ENCODE results near the gene DLG2.

The DLG2 gene

GRCh38 chr11:85541683-85542082 lies 85.5 kb downstream of the DLG2 start:
- DNase-seq = no peak

- DNase-seq = no peak
Observed at GRCh38 chr11:85540635-85541205, 86.4 kb downstream of the DLG2 start.

DNA sequence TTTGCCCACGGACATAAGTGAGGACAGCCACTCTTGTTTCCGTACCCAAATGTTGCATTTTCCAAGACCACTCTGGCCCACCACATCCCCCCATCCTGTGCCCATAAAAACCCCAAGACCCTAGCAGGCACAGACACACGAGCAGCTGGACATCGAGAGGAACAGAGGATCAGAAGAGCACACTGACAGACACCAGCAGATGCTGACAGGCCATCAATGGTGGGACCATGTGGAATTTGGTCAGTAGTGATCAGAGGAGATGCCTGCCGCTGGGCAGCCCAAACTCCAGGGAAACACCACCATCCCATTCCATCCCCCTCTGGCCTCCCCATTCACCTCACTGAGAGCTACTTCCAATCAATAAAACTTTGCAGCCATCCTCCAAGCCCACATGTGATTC lies 87.0 kb downstream of the DLG2 start:
- DNase-seq = no peak

- DNase-seq = no peak
Observed at GRCh38 chr11:85539740-85540139, 87.4 kb downstream of the DLG2 start.

DNA sequence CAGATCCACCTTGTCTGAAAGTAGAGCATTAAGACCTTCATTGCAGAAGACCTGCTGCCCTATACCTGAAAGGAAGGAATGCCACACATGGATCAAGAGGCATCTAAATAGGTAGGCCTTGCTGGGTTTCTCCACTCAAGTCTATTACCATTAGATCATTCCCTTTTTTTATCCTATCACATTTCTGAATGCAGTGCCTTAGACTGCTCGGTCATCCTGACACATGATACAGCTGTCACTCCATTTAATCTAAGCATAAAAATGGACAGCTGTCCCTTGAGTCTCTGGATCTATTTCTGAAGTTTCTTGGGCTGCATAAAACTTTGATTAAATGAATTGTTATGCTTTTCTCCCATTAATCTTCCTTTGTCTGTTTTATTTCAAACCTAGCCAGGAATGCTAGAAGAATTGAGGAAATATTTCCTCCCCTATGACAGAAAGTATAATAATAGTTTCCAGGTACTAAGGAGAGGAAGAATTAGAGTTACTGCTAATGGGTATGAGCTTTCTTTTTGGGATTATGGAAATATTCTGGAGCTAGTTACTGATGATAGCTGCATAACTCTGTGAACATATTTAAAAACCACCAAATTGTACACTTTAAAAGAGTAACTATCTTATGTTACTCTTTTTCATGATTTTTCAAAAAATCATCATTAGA lies 88.0 kb downstream of the DLG2 start:
- no peak for DNase-seq

DNA sequence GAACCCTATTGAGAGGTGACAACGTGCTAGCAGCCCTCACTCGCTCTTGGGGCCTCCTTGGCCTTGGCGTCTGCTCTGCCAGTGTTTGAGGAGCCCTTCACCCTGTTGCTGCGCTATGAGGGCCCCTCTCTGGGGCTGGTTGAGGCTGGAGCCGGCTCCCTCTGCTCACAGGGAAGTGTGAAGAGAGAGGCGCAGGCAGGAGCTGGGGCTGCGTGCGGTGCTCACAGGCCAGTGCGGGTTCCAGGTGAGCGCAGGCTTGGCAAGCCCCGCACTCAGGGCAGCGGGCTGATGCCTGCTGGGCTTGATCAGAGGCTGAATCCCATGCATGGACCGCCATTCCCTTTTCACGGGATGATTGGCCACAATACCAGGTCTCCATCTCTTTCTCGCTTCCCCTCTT lies 90.7 kb downstream of the DLG2 start:
- DNase-seq = no peak

DNA sequence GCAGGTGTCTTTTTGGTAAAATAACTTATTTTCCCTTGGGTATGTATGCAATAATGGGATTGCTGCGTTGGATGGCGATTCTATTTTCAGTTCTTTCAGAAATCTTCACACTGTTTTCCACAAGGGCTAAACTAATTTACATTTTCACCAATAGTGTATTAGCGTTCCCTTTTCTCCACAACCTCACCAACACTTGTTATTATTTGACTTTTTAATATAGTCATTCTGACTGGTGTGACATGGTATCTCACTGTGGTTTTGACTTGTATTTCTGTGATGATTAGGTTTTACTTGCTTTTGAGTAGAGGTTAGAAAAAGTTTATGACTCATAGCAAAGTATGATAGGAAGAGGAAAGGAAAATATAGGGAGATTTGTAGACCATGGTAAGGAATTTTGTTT lies 92.3 kb downstream of the DLG2 start:
- no peak for DNase-seq

DNA sequence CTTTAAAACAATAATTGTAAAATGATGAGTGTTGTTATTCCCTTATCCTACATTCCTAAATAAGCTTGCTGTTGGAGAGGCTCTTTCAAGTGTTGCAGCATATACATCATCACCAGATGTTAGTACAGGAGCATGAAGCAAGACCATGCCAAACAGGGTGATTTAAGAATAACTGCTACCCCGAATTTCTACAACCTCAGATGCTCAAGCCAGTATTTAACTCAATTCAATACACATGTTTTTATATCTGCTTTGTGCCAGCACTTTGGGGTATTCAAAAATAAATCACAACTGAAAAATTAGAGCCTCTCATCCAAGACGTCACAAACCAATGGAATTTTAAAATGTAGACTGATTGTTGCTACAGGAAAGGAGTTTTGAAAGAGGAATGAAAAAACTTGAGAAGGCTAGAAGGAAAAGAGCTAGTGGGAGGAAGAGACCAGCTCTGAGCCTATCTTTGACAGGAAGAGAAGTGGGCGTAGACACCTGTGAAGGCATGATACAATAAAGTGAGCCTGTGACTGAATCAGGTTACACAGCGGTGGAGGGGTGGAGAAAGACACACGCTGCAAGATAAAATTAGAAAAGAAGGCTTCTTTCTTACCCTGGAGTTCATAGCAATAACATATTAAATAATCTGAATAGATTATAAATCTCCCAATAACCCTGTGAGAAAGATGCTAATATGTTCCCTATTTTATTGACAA lies 95.8 kb downstream of the DLG2 start:
- DNase-seq = no peak

- no peak for DNase-seq
Observed at GRCh38 chr11:85530634-85531033, 96.5 kb downstream of the DLG2 start.

DNA sequence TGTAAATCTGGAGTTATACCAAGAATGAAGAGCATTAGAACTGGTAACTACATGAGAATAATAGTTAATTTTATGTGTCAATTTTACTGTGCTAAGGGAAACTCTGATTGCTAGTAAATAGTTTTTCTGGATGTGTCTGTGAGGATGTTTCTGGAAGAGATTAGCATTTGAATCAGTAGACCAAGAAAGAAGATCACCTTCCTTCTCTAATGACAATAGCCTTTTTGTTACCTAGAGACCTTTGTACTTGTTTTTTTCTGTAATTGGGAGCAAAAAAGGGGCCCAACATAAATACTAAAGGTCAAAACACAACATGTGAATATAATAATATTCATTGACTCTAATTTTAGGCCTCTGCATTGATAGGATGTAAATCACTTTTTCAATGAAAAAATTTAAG lies 100.6 kb downstream of the DLG2 start:
- DNase-seq = no peak

GRCh38 chr11:85525686-85526085 lies 101.5 kb downstream of the DLG2 start:
- no peak for DNase-seq

DNA sequence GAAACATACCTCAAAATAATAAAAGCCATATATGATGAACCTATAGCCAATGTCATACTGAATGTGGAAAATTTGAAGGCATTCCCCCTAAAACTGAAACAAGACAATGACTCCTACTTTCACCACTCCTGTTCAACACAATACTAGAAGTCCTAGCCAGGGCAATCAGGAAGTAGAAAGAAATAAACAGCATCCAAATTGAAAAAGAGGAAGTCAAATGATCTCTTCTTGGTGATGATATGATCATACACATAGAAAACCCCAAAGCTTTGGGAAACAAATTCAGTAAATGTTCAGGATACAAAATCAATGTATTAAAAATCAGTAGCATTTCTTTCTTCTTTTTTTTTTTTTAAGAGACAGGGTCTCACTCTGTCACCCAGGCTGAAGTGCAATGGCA lies 109.9 kb downstream of the DLG2 start:
- no peak for DNase-seq

DNA sequence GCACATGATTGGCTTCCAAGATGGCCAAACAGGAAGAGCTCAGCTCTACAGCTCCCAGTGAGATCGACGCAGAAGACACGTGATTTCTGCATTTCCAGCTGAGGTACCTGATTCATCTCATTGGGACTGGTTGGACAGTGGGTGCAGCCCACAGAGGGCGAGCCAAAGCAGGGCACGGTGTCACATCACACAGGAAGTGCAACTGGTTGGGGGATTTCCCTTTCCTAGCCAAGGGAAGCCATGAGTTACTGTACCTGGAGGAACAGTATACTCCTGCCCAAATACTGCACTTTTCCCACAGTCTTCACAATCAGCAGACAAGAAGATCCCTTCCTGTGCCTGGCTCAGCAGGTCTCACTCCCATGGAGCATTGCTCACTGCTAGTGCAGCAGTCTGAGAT lies 131.2 kb downstream of the DLG2 start:
- no peak for DNase-seq

- DNase-seq = no peak
Observed at GRCh38 chr11:85494396-85494795, 132.7 kb downstream of the DLG2 start.

- DNase-seq = no peak
Observed at GRCh38 chr11:85485902-85486301, 141.2 kb downstream of the DLG2 start.

DNA sequence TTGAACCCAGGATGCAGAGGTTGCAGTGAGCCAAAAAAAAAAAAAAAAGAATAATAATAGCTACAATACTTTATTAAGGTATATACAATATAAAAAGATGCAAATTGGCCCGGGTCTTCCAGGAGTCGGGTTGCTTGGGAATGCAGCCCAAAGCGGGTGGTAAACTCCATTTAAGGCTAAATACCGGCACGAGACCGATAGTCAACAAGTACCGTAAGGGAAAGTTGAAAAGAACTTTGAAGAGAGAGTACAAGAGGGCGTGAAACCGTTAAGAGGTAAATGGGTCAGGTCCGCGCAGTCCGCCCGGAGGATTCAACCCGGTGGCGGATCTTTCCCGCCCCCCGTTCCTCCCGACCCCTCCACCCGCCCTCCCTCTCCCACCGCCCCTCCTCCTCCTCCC lies 143.3 kb downstream of the DLG2 start:
- no peak for DNase-seq

- DNase-seq = no peak
Observed at GRCh38 chr11:85481862-85482261, 145.3 kb downstream of the DLG2 start.

DNA sequence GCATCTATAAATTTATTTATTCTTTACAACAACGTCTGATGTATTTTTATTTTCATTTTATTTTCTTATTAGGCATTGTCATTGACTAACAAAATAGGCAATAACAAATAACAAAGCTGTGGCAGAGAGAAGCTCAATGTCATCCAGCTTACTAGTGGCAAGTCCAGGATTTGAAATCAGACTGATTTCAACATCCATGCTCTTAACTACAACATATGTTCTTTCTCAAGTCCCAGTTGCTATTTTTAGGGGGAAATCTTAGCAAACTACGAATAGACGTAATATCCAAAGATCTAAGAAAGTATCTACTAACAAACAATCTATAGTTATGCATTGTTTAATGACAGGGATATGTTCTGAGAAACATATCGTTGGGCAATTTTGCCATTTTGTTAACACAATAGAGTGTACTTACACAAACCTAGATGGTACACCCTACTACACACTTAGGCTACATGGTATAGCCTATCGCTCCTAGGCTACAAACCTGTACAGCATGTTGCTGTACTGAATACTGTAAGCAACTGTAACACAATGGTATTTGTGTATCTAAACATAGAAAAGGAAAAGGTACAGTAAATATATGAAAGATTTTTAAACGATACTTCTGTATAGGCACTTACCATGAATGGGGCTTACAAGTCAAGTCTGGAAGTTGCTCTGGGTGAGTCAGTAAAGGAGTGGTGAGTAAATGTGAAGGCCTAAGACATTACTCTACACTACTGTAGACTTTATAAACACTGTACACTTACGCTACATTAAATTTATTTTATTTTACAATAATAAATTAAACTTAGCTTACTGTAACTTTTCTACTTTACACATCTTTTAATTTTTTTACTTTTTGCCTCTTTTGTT lies 151.3 kb downstream of the DLG2 start:
- DNase-seq = no peak

GRCh38 chr11:85472953-85473352 lies 154.2 kb downstream of the DLG2 start:
- no peak for DNase-seq

DNA sequence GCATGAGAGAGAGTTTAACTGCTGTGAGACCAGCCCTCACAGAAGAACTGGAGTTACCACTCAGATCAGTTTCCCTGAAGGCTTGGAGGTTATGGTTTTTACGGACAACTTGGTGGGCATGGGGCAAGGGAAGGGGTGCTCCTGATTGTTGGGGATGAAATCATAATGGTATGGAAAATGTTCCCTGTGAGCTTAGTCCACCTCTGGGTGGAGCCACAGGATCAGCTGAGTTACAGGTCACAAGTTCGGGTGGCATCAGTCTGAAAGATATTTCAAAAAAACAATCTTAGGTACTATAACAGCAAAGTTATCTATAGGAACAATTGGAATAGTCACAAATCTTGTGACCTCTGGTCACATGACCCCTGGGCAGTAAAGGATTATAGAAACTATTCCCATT lies 162.9 kb downstream of the DLG2 start:
- DNase-seq = no peak

DNA sequence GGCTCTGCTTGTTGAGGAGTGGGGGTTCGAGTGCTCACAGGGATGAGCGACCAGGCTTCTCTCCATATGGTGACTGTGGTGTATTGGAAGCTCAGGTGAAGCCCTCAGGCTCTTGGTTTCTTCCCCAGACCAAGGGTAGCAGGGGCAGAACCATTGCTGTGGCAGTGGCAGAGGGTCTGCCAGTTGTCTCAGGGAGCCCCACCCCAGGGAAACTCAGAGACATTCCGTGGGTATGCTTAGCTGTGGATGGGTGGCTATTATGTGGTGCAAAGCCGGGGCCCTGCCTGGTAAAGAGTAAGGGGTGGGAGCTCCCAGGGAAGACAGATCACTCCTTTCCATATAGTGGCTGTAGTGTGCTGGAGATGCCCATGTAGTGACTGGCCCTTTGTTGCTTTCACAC lies 167.8 kb downstream of the DLG2 start:
- no peak for DNase-seq

DNA sequence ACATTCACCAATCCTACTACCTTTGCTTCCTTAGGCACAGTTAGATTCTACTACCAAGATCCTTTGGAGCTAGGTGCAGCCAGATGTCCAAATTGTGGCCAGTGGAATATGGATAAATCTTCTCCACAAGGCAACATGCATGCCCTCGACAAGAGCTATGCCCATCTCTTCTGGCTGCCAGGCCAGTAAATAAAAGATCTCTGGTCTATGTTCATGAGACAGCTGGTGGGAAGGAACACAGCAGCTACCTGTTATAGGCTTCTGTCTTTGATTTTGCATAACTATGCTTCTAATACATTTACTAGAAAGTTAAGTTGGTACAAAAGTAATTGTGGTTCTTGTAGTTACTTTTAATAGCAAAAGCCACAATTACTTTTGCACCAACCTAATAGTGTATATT lies 182.7 kb downstream of the DLG2 start:
- no peak for DNase-seq

- no peak for DNase-seq
Observed at GRCh38 chr11:85440273-85440672, 186.9 kb downstream of the DLG2 start.

DNA sequence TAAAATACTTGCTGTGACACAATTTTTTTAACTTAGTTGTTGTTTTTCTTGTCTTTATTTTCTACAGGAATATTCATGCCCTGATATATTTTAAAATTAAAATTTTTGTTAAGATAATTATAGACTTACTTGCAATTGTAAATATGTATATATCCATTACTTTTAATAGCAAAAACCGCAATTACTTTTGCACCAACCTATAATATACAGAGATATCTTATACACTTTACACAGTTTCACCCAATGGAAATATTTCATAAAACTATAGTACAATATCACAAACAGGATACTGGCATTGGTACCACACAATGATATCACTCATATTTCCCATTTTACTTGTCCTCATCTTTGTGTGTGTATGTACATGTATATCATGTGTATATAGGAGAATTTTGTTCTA lies 188.8 kb downstream of the DLG2 start:
- DNase-seq = no peak
